NCI-H2029 treated with DMSO at 0.1 percent for 48 hours (cell line): ENCODE results near the gene HLX.
A peak's percentile ranks its signal among the peaks of the same experiment; 100 is the strongest.

Experiments used
- DNase-seq: peaks from one replicate; lab custom pipeline; 2025; lab: John Stamatoyannopoulos, UW

HLX gene

DNA sequence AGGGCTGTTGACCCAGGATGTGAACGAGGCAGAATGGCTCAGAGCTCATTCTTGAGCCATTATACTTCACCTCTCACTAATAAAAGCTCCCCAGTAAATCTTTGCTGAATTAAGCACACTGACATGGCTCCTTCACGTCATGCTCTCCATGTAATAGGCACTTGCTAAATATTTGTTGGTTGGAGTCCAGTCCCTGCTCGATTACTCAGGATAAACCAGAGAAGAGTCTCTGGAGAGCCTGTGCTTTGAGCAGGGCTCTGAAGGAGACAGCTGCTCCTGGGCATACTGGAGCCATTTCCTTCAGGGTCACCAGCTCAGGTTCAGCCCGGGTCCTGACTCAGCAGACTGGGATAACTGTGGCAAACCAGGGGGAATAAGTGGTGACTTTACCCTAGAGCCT, 46.9 kb downstream of the HLX start:
- peak; percentile 77 for DNase-seq

- no peak for DNase-seq
These were observed 48.2 kb downstream of the HLX start for GRCh38 chr1:220927442-220927841.

- DNase-seq, result no peak
These were observed 49.1 kb downstream of the HLX start for GRCh38 chr1:220928320-220928719.

DNA sequence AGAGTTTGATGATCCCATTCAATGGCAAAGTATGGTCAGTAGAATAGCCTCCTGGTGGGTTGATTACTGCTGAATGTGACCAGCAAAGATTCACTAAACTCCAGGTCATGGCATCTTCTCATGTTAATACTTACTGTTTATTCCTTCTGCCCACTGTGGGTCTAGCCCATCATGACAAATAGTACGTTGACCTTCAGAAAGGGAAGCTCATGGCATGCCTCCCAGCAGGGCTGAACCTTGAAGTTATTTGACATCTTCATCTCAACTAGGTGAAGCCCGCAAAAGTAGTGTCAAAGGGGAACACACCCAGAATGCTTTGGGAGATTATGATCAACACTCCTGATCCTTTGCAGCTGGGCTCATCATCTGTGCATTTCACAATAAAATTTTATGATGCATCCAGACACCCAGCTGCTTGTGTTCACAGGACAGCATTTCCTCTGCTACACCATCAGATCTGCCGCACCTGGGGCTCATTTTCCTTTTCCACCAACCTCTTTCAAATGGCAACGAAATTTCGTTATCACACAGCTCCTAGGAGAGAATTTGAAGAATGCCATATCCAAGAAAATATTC, 49.6 kb downstream of the HLX start:
- no peak for DNase-seq

GRCh38 chr1:220929304-220929703, 50.1 kb downstream of the HLX start:
- no peak for DNase-seq
